ENCODE results near the gene XPO4. TPM values are rescaled to one million over a fixed set of nuclear protein-coding genes. Genes with fewer than 3 reads are reported as not detected.

The XPO4 gene
- total and polyA plus RNA-seq, 2 of the 13 experiments (the other 11 are each of a cell fraction or from before 2014, with no cell fraction given): 8.4 to 24.8 TPM

DNA sequence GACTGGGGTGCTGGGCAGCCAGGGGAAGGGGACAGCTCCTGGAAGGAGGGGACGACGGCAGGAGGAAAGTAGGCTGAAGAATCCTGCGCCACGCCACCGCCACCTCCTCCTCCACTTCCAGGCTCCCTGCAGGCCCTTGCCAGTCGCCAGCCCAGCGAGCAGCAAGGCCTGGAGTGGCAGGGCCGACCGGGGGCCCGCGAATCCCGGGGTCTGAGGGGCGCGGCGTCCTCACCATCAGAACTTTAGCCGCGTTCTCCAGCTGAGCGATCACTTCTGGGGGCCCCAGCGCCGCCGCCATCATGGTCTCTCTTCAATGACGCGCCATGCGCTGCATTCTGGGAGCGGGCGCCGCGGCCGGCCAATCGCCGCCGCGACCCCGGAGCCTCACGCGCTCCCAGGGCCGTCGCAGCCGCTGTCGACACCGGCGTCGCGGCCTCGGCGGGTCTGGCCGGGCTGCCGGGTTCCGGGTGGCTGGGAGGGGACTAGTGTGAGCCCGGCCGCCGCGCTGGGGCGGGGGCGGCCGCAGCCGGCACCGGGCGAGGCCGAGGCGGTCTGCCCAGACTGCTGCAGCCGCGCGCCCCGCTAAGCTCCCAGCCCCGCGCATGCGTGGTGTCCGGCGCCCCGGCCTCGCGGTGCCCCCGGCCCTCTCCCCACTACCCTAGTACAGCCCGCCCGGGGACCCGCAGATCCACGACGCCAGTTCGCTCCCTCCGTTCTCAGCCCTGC lies at the start of gene XPO4 (continued):
- TF ChIP-seq, protein P1, sequence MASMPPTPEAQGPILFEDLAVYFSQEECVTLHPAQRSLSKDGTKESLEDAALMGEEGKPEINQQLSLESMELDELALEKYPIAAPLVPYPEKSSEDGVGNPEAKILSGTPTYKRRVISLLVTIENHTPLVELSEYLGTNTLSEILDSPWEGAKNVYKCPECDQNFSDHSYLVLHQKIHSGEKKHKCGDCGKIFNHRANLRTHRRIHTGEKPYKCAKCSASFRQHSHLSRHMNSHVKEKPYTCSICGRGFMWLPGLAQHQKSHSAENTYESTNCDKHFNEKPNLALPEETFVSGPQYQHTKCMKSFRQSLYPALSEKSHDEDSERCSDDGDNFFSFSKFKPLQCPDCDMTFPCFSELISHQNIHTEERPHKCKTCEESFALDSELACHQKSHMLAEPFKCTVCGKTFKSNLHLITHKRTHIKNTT (CRISPR knock-in tag; IDR thresholded peaks at IDR 0.05): no peak
- TF ChIP-seq, protein P2, sequence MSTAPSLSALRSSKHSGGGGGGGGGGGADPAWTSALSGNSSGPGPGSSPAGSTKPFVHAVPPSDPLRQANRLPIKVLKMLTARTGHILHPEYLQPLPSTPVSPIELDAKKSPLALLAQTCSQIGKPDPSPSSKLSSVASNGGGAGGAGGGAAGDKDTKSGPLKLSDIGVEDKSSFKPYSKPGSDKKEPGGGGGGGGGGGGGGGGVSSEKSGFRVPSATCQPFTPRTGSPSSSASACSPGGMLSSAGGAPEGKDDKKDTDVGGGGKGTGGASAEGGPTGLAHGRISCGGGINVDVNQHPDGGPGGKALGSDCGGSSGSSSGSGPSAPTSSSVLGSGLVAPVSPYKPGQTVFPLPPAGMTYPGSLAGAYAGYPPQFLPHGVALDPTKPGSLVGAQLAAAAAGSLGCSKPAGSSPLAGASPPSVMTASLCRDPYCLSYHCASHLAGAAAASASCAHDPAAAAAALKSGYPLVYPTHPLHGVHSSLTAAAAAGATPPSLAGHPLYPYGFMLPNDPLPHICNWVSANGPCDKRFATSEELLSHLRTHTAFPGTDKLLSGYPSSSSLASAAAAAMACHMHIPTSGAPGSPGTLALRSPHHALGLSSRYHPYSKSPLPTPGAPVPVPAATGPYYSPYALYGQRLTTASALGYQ (CRISPR knock-in tag; IDR thresholded peaks at IDR 0.05): no peak
- no peak for TF ChIP-seq SMC3 (IDR thresholded peaks at IDR 0.05; ENCODE audit: low read length)
- TF ChIP-seq ZNF709 (CRISPR knock-in tag; IDR thresholded peaks at IDR 0.05): peak; percentile 62; the same call in 1 of the 2 replicates
- TF ChIP-seq, protein P3, sequence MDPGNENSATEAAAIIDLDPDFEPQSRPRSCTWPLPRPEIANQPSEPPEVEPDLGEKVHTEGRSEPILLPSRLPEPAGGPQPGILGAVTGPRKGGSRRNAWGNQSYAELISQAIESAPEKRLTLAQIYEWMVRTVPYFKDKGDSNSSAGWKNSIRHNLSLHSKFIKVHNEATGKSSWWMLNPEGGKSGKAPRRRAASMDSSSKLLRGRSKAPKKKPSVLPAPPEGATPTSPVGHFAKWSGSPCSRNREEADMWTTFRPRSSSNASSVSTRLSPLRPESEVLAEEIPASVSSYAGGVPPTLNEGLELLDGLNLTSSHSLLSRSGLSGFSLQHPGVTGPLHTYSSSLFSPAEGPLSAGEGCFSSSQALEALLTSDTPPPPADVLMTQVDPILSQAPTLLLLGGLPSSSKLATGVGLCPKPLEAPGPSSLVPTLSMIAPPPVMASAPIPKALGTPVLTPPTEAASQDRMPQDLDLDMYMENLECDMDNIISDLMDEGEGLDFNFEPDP (CRISPR knock-in tag; conservative IDR thresholded peaks at IDR 0.05): 0 out of 2 replicates have a peak, but pooled peaks have one; percentile 84
- TF ChIP-seq, protein P4, sequence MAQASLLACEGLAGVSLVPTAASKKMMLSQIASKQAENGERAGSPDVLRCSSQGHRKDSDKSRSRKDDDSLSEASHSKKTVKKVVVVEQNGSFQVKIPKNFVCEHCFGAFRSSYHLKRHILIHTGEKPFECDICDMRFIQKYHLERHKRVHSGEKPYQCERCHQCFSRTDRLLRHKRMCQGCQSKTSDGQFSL (CRISPR knock-in tag; IDR thresholded peaks at IDR 0.05): no peak
- TF ChIP-seq, protein P5, sequence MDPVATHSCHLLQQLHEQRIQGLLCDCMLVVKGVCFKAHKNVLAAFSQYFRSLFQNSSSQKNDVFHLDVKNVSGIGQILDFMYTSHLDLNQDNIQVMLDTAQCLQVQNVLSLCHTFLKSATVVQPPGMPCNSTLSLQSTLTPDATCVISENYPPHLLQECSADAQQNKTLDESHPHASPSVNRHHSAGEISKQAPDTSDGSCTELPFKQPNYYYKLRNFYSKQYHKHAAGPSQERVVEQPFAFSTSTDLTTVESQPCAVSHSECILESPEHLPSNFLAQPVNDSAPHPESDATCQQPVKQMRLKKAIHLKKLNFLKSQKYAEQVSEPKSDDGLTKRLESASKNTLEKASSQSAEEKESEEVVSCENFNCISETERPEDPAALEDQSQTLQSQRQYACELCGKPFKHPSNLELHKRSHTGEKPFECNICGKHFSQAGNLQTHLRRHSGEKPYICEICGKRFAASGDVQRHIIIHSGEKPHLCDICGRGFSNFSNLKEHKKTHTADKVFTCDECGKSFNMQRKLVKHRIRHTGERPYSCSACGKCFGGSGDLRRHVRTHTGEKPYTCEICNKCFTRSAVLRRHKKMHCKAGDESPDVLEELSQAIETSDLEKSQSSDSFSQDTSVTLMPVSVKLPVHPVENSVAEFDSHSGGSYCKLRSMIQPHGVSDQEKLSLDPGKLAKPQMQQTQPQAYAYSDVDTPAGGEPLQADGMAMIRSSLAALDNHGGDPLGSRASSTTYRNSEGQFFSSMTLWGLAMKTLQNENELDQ (CRISPR knock-in tag; IDR thresholded peaks at IDR 0.05; ENCODE audit: borderline replicate concordance): no peak
- TF ChIP-seq TMF1 (CRISPR knock-in tag; IDR thresholded peaks at IDR 0.05; ENCODE audit: low read depth): peak; percentile 83; the same call in 1 of the 2 replicates
- no peak for TF ChIP-seq SOX5 (CRISPR knock-in tag; IDR thresholded peaks at IDR 0.05; ENCODE audit: borderline replicate concordance)
- TF ChIP-seq BRCA1 (CRISPR knock-in tag; IDR thresholded peaks at IDR 0.05): no peak
- 0 out of 2 replicates have a peak, but pooled peaks have one; percentile 5 for TF ChIP-seq ATF7-NPFF (CRISPR knock-in tag; IDR thresholded peaks at IDR 0.05; ENCODE audit: low read depth)
- peak; percentile 56; the same call in 1 of the 2 replicates for TF ChIP-seq DMAP1 (CRISPR knock-in tag; IDR thresholded peaks at IDR 0.05)
- TF ChIP-seq KLF16 (CRISPR knock-in tag; IDR thresholded peaks at IDR 0.05): no peak
- no peak for TF ChIP-seq NFE2L2 (IDR thresholded peaks at IDR 0.05; ENCODE audit: low read length)
- TF ChIP-seq RARA (CRISPR knock-in tag; IDR thresholded peaks at IDR 0.05): no peak
- TF ChIP-seq ZSCAN29 (CRISPR knock-in tag; conservative IDR thresholded peaks at IDR 0.05): no peak
- TF ChIP-seq CC2D1A (CRISPR knock-in tag; IDR thresholded peaks at IDR 0.05): no peak
- TF ChIP-seq EED (CRISPR knock-in tag; IDR thresholded peaks at IDR 0.05): no peak
- no peak for TF ChIP-seq JARID2 (CRISPR knock-in tag; IDR thresholded peaks at IDR 0.05; ENCODE audit: insufficient replicate concordance)
- TF ChIP-seq, protein P6, sequence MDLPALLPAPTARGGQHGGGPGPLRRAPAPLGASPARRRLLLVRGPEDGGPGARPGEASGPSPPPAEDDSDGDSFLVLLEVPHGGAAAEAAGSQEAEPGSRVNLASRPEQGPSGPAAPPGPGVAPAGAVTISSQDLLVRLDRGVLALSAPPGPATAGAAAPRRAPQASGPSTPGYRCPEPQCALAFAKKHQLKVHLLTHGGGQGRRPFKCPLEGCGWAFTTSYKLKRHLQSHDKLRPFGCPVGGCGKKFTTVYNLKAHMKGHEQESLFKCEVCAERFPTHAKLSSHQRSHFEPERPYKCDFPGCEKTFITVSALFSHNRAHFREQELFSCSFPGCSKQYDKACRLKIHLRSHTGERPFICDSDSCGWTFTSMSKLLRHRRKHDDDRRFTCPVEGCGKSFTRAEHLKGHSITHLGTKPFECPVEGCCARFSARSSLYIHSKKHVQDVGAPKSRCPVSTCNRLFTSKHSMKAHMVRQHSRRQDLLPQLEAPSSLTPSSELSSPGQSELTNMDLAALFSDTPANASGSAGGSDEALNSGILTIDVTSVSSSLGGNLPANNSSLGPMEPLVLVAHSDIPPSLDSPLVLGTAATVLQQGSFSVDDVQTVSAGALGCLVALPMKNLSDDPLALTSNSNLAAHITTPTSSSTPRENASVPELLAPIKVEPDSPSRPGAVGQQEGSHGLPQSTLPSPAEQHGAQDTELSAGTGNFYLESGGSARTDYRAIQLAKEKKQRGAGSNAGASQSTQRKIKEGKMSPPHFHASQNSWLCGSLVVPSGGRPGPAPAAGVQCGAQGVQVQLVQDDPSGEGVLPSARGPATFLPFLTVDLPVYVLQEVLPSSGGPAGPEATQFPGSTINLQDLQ (CRISPR knock-in tag; IDR thresholded peaks at IDR 0.05): no peak

Data from HepG2 (cell line).